Panc1 (cell line): ENCODE measurements around the gene IMMT. TPM values are rescaled to one million over a fixed set of nuclear protein-coding genes. Genes with fewer than 3 reads are reported as not detected.
"Not testable (repeated sequence)": the region's sequence is repeated elsewhere in the genome, so short reads cannot be mapped to it uniquely, and the experiment has no call there.

Source experiments
- ATAC-seq: fragments of 200-7000 bp; cut with Tn5 transposase; 2 replicates; pipeline ENCODE4 v1.9.1; 2020; ENCODE audit warnings: mild to moderate bottlenecking, moderate library complexity
- BruUV-seq: library from RNA; stranded (reverse); fragments of 400-500 nt; replicated peaks from 2 replicates; lab custom pipeline; 2021; lab: Mats Ljungman, UMichigan
- CTCF ChIA-PET: fragments of 300-600 bp; sonication (Branson Sonifier 250); formaldehyde crosslinking; loops from one replicate; lab custom pipeline; 2022; ENCODE audit warnings: antibody characterized with exemption; lab: Charles Lee
- POLR2A ChIA-PET: fragments of 300-600 bp; sonication (Branson Sonifier 250); formaldehyde crosslinking; loops from one replicate; lab custom pipeline; 2022; ENCODE audit warnings: antibody characterized with exemption; lab: Charles Lee
- DNase-seq: peaks from one replicate; pipeline ENCODE4 v3.0.0-alpha.2; 2010; ENCODE audit warnings: low read depth, low spot score
- H3K27ac ChIP-seq: 2 replicates; pipeline ENCODE4 v1.5.1; 2011; ENCODE audit warnings: mild to moderate bottlenecking, low read length, inconsistent platforms
- H3K27me3 ChIP-seq: fragments of 200-500 bp; sonication (Bioruptor generic); 2 replicates; pipeline ENCODE4 v1.6.0; 2014; ENCODE audit warnings: low read length, inconsistent platforms; ENCODE audit not compliant: control insufficient read depth, insufficient read depth
- H3K36me3 ChIP-seq: fragments of 200-500 bp; sonication (Bioruptor generic); 2 replicates; pipeline ENCODE4 v1.5.1; 2014; ENCODE audit warnings: inconsistent platforms, mild to moderate bottlenecking, low read length, moderate library complexity; ENCODE audit not compliant: control insufficient read depth, insufficient read depth
- H3K4me1 ChIP-seq: 2 replicates; pipeline ENCODE4 v1.5.1; 2011; ENCODE audit warnings: inconsistent platforms, mild to moderate bottlenecking, low read length, moderate library complexity; ENCODE audit not compliant: control insufficient read depth, insufficient read depth
- H3K4me3 ChIP-seq, 2 experiments: 2 replicates each; pipeline ENCODE4 v1.5.1; 2011 to 2012; ENCODE audit warnings: low read depth in 2 of 2, low read length in 2 of 2, mild to moderate bottlenecking in 2 of 2, inconsistent platforms in 1 of 2, moderate library complexity in 1 of 2
- H3K9me3 ChIP-seq: fragments of 200-500 bp; sonication (Bioruptor generic); 2 replicates; pipeline ENCODE4 v1.5.1; 2014; ENCODE audit warnings: low read depth, mild to moderate bottlenecking, inconsistent platforms, low read length, moderate library complexity; ENCODE audit not compliant: control insufficient read depth, insufficient read depth
- POLR2AphosphoS5 ChIP-seq: IDR thresholded peaks from 2 replicates; pipeline ENCODE4 v1.6.1; 2012; ENCODE audit warnings: mild to moderate bottlenecking, low read depth, low read length, moderate library complexity
- SIN3A ChIP-seq: IDR thresholded peaks from 2 replicates; pipeline ENCODE4 v1.6.1; 2012; ENCODE audit warnings: low read depth, mild to moderate bottlenecking, low read length, moderate library complexity, borderline replicate concordance; ENCODE audit not compliant: insufficient read depth
- TCF7L2 ChIP-seq: IDR thresholded peaks from 2 replicates; pipeline ENCODE4 v1.6.1; 2011; ENCODE audit warnings: mild to moderate bottlenecking, low read depth, low read length, inconsistent platforms
- in situ Hi-C: cut with HindIII; loops from 2 replicates; pipeline ENCODE4 v1.10.0; 2016; ENCODE audit warnings: low sequenced_read_pairs, low pct_unique_long_range_greater_than_20kb
- intact Hi-C: fragments of 100-400 bp; cut with micrococcal nuclease; formaldehyde crosslinking; loops from one replicate; pipeline ENCODE4 v1.10.0; 2022; ENCODE audit not compliant: unreplicated experiment
- total RNA-seq: library from RNA; stranded (reverse); gene quantifications from one replicate; pipeline ENCODE4 v1.2.1, GENCODE V29; 2021; ENCODE audit not compliant: unreplicated experiment
- TF ChIP-seq, protein P1 (sequence below): fragments of 450-650 bp; IDR thresholded peaks from 2 replicates; pipeline ENCODE4 v1.5.1; 2017; ENCODE audit warnings: mild to moderate bottlenecking
- TF ChIP-seq, protein P2 (sequence below), 2 experiments: IDR thresholded peaks; 2 replicates each; pipeline ENCODE4 v1.6.1; 2011 to 2012; ENCODE audit warnings: low read depth in 2 of 2, control low read depth in 1 of 2, low read length in 1 of 2, mild to moderate bottlenecking in 1 of 2, moderate library complexity in 1 of 2; ENCODE audit not compliant: insufficient read depth in 1 of 2

IMMT gene
- total RNA-seq, 1 experiment from 2014 or later, result 138 TPM

DNA sequence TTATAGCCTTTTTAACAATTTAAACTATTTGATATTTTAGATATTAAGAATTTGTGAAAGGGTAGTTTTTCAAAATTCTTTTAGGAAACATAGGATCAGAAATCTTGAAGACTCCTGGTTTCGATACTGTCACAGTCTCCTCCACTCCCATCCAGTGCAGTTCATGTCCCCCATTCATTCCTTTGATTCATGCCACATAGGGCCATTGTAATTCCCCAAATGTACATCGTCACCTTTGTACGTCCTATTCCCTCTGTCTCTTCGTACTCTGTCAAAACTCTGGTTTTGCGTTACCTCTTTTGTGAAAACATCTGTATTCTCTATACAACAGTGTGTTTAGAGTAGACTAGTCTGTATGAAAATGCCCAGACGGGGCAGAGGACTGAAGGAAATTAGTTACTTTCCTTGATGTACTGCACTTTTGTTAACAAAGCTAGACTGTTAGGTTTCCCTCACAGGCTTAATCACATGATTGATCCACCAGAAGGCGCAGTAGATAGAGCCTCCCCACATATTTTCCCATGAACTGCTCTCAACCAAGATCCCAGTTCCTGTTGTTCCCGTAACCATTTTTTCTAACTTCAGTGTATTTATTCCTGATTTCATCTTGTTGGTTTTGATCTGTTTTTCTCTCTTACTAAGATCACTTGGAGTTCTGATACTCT is 6.5 kb upstream of the IMMT start:
- Histone ChIP-seq H3K4me1 (peaks cover 6% of the 10 kb centered on the region; the same call in 1 of the 2 replicates), H3K27me3 (no peaks in the 10 kb centered on the region), H3K9me3 (no peaks in the 10 kb centered on the region), H3K36me3 (peaks cover under 1% of the 10 kb centered on the region), H3K27ac (no peak overlapping the region), H3K4me3 (no peak overlapping the region)
- ChIA-PET CTCF (interaction anchor here (0.6 kb wide), 1 partner anchor 114 kb away, joined by 3 read pairs; no protein-coding TSS in a partner anchor), POLR2A (interaction anchor here (0.6 kb wide), 2 partner anchors 60 to 134 kb away, joined by 3 read pairs; no protein-coding TSS in a partner anchor)
- no peak for ATAC-seq
- TF ChIP-seq TCF7L2 (no peak), SIN3A (no peak), POLR2AphosphoS5 (no peak)
- TF ChIP-seq, protein P1, sequence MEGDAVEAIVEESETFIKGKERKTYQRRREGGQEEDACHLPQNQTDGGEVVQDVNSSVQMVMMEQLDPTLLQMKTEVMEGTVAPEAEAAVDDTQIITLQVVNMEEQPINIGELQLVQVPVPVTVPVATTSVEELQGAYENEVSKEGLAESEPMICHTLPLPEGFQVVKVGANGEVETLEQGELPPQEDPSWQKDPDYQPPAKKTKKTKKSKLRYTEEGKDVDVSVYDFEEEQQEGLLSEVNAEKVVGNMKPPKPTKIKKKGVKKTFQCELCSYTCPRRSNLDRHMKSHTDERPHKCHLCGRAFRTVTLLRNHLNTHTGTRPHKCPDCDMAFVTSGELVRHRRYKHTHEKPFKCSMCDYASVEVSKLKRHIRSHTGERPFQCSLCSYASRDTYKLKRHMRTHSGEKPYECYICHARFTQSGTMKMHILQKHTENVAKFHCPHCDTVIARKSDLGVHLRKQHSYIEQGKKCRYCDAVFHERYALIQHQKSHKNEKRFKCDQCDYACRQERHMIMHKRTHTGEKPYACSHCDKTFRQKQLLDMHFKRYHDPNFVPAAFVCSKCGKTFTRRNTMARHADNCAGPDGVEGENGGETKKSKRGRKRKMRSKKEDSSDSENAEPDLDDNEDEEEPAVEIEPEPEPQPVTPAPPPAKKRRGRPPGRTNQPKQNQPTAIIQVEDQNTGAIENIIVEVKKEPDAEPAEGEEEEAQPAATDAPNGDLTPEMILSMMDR, result no peak
- TF ChIP-seq, protein P2, sequence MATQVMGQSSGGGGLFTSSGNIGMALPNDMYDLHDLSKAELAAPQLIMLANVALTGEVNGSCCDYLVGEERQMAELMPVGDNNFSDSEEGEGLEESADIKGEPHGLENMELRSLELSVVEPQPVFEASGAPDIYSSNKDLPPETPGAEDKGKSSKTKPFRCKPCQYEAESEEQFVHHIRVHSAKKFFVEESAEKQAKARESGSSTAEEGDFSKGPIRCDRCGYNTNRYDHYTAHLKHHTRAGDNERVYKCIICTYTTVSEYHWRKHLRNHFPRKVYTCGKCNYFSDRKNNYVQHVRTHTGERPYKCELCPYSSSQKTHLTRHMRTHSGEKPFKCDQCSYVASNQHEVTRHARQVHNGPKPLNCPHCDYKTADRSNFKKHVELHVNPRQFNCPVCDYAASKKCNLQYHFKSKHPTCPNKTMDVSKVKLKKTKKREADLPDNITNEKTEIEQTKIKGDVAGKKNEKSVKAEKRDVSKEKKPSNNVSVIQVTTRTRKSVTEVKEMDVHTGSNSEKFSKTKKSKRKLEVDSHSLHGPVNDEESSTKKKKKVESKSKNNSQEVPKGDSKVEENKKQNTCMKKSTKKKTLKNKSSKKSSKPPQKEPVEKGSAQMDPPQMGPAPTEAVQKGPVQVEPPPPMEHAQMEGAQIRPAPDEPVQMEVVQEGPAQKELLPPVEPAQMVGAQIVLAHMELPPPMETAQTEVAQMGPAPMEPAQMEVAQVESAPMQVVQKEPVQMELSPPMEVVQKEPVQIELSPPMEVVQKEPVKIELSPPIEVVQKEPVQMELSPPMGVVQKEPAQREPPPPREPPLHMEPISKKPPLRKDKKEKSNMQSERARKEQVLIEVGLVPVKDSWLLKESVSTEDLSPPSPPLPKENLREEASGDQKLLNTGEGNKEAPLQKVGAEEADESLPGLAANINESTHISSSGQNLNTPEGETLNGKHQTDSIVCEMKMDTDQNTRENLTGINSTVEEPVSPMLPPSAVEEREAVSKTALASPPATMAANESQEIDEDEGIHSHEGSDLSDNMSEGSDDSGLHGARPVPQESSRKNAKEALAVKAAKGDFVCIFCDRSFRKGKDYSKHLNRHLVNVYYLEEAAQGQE (IDR thresholded peaks at IDR 0.05; ENCODE audit: insufficient read depth in 1 of 2, low read depth in 2 of 2, low read length in 1 of 2), result no peak
- in situ Hi-C loops, result no loop called here
- intact Hi-C loops, result no loop called here
- no TSS peak for BruUV-seq
- DNase-seq, result no peak

DNA sequence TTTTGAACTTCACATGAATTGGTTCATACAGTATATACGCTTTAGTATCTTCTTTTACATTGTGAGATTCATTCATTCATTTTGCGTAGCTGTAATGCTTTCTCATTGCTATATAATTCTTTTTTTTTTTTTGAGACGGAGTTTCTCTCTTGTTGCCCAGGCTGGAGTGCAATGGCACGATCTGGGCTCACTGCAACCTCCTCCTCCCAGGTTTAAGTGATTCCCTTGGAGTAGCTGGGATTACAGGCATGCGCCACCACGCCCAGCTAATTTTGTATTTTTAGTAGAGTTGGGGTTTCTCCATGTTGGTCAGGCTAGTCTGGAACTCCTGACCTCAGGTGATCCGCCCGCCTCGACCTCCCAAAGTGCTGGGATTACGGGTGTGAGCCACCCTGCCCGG is 5.3 kb upstream of the IMMT start:
- H3K9me3 ChIP-seq, in situ Hi-C loops, H3K27ac ChIP-seq, intact Hi-C loops, CTCF ChIA-PET, POLR2A ChIA-PET, DNase-seq, BruUV-seq, ATAC-seq, H3K4me1 ChIP-seq, H3K36me3 ChIP-seq, H3K27me3 ChIP-seq: not testable (repeated sequence)
- H3K4me3 ChIP-seq, result peak overlapping the region; percentile 87 to 91; a peak in 3 of 4 replicates

DNA sequence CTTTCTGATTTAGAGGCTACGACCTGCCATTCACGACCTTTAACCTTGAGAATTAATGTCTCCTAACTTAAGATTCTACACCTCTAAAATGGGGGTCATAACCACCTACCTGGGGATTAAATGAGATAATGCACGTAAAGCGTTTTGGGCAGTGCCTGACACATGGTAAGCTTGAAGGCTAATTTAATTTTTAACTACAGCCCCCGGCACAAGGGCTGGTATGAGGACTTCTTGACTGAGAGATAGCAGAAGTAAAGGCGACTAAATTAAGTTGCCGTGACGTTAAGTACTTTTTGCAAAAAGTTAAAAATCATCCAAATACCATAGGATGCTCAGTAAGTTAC is 4.5 kb upstream of the IMMT start:
- peaks cover 6% of the 10 kb centered on the region; the same call in 1 of the 2 replicates for H3K4me1 ChIP-seq
- TSS peak; percentile 85 for BruUV-seq
- intact Hi-C loops, result loop anchor here (5.0 kb wide), 2 partner anchors 172 to 308 kb away; no protein-coding TSS in a partner anchor
- ChIA-PET POLR2A (no interaction called here), CTCF (interaction anchor here (0.6 kb wide), 2 partner anchors 21 to 1787 kb away, joined by 3 to 4 read pairs; no protein-coding TSS in a partner anchor)
- in situ Hi-C loops, result no loop called here
- no peaks in the 10 kb centered on the region for H3K27me3 ChIP-seq
- TF ChIP-seq, protein P2 (IDR thresholded peaks at IDR 0.05; ENCODE audit: insufficient read depth in 1 of 2, low read depth in 2 of 2, low read length in 1 of 2), result no peak
- TF ChIP-seq SIN3A, result no peak
- no peak for TF ChIP-seq POLR2AphosphoS5
- TF ChIP-seq TCF7L2, result no peak
- TF ChIP-seq, protein P1, result no peak
- no peaks in the 10 kb centered on the region; the same call in 1 of the 2 replicates for H3K36me3 ChIP-seq
- H3K4me3 ChIP-seq, result peak overlapping the region; percentile 87 to 91
- DNase-seq (no peak), ATAC-seq (no peak)
- peak overlapping the region; percentile 95 for H3K27ac ChIP-seq
- H3K9me3 ChIP-seq, result no peaks in the 10 kb centered on the region
